ENCODE data around the gene EIF4A3. TPM values are rescaled to one million over a fixed set of nuclear protein-coding genes. Genes with fewer than 3 reads are reported as not detected.

EIF4A3 gene
- total and polyA plus RNA-seq, 5 experiments from 2014 or later, result 53.0 to 88.6 (median 58.2) TPM

GRCh38 chr17:80106751-80107150, 40.2 kb downstream of the EIF4A3 start:
- Mint-ChIP-seq H3K27ac (no peak overlapping the region), H3K36me3 (no peaks in the 10 kb centered on the region), H3K4me1 (peaks cover 9 to 16% (median 15%) of the 10 kb centered on the region in 4 donors), H3K4me3 (no peak overlapping the region), H3K27me3 (no peaks in the 10 kb centered on the region), H3K9me3 (no peaks in the 10 kb centered on the region)
- DNase-seq (no peak), ATAC-seq (no peak)
- POLR2A ChIA-PET, result no interaction called here

- Mint-ChIP-seq H3K4me1 (peaks cover 9 to 16% (median 15%) of the 10 kb centered on the region in 4 donors), H3K9me3 (no peaks in the 10 kb centered on the region), H3K27ac (no peak overlapping the region), H3K27me3 (no peaks in the 10 kb centered on the region), H3K36me3 (no peaks in the 10 kb centered on the region), H3K4me3 (no peak overlapping the region)
- DNase-seq (no peak), ATAC-seq (no peak)
- POLR2A ChIA-PET, result no interaction called here
Observed at GRCh38 chr17:80106176-80106575, 40.8 kb downstream of the EIF4A3 start.

GRCh38 chr17:80105762-80106161, 41.2 kb downstream of the EIF4A3 start:
- Mint-ChIP-seq H3K9me3 (no peaks in the 10 kb centered on the region), H3K27me3 (no peaks in the 10 kb centered on the region), H3K27ac (no peak overlapping the region), H3K4me1 (peaks cover 11 to 19% (median 18%) of the 10 kb centered on the region in 4 donors), H3K4me3 (no peak overlapping the region), H3K36me3 (no peaks in the 10 kb centered on the region)
- POLR2A ChIA-PET, result no interaction called here
- no peak for DNase-seq
- no peak for ATAC-seq

GRCh38 chr17:80104956-80105375, 42.0 kb downstream of the EIF4A3 start:
- DNase-seq, result no peak
- Mint-ChIP-seq H3K4me1 (peaks cover 14 to 27% (median 26%) of the 10 kb centered on the region in 4 donors), H3K4me3 (no peak overlapping the region), H3K27me3 (no peaks in the 10 kb centered on the region), H3K9me3 (no peaks in the 10 kb centered on the region), H3K27ac (no peak overlapping the region), H3K36me3 (no peaks in the 10 kb centered on the region)
- POLR2A ChIA-PET, result no interaction called here
- ATAC-seq, result no peak

- no peaks in the 10 kb centered on the region for H3K9me3 Mint-ChIP-seq
- POLR2A ChIA-PET, result no interaction called here
- H3K4me1 Mint-ChIP-seq, result peaks cover 16 to 32% (median 31%) of the 10 kb centered on the region in 4 donors
- DNase-seq (no peak), ATAC-seq (no peak)
- no peak overlapping the region for H3K27ac Mint-ChIP-seq
- H3K4me3 Mint-ChIP-seq, result peak overlapping the region in 2 of 10 donors; percentile 22 to 48
- H3K36me3 Mint-ChIP-seq, result no peaks in the 10 kb centered on the region
- H3K27me3 Mint-ChIP-seq, result no peaks in the 10 kb centered on the region
Observed at GRCh38 chr17:80104321-80104955, 42.5 kb downstream of the EIF4A3 start.

- DNase-seq (no peak), ATAC-seq (no peak)
- POLR2A ChIA-PET, result no interaction called here
- Mint-ChIP-seq H3K4me3 (peak overlapping the region in 9 of 10 donors; percentile 22 to 89 (median 64)), H3K4me1 (peaks cover 17 to 33% (median 32%) of the 10 kb centered on the region in 4 donors), H3K27me3 (no peaks in the 10 kb centered on the region), H3K36me3 (no peaks in the 10 kb centered on the region), H3K9me3 (no peaks in the 10 kb centered on the region), H3K27ac (peak overlapping the region in 5 of 10 donors; percentile 0 to 66 (median 6))
Observed at GRCh38 chr17:80103449-80104085, 43.4 kb downstream of the EIF4A3 start.

GRCh38 chr17:80102664-80103448, 44.1 kb downstream of the EIF4A3 start:
- DNase-seq, result no peak
- POLR2A ChIA-PET, result interaction anchor here (1.3 to 2.2 kb wide), 4 partner anchors 17 to 117 kb away, joined by 4 to 17 read pairs (median 11); partner anchors contain the start of genes EIF4A3, SGSH and SLC26A11
- no peak for ATAC-seq
- Mint-ChIP-seq H3K4me1 (peaks cover 17 to 33% (median 32%) of the 10 kb centered on the region in 4 donors), H3K27me3 (no peaks in the 10 kb centered on the region), H3K27ac (peak overlapping the region in 8 of 10 donors; percentile 0 to 94 (median 78)), H3K36me3 (no peaks in the 10 kb centered on the region), H3K9me3 (no peaks in the 10 kb centered on the region), H3K4me3 (peak overlapping the region; percentile 86 to 93 (median 89))

GRCh38 chr17:80101946-80102663, 44.8 kb downstream of the EIF4A3 start:
- ATAC-seq (peak; percentile 31 to 39), DNase-seq (peak in 1 of 10 donors; percentile 54)
- POLR2A ChIA-PET, result interaction anchor here (0.6 to 2.2 kb wide), 18 partner anchors 8 to 916 kb away, joined by 3 to 17 read pairs (median 4); partner anchors contain the start of genes EIF4A3, RNF213, SGSH and SLC26A11
- peak overlapping the region; percentile 86 to 93 (median 89) for H3K4me3 Mint-ChIP-seq
- H3K9me3 Mint-ChIP-seq, result no peaks in the 10 kb centered on the region
- no peaks in the 10 kb centered on the region for H3K27me3 Mint-ChIP-seq
- peak overlapping the region; percentile 66 to 94 (median 92) for H3K27ac Mint-ChIP-seq
- H3K4me1 Mint-ChIP-seq, result peaks cover 17 to 33% (median 32%) of the 10 kb centered on the region in 4 donors
- H3K36me3 Mint-ChIP-seq, result no peaks in the 10 kb centered on the region

- Mint-ChIP-seq H3K27ac (peak within 1 kb of the TSS; percentile 85 to 94 (median 92)), H3K9me3 (no peaks in the 10 kb centered on the region), H3K36me3 (no peaks in the 10 kb centered on the region), H3K4me3 (peak within 1 kb of the TSS; percentile 86 to 93 (median 90)), H3K27me3 (no peaks in the 10 kb centered on the region), H3K4me1 (peaks cover 17 to 33% (median 32%) of the 10 kb centered on the region in 4 donors)
- DNase-seq, result peak; percentile 80 to 97 (median 92)
- ATAC-seq, result peak; percentile 84 to 85
- POLR2A ChIA-PET, result interaction anchor here (0.6 to 2.2 kb wide), 18 partner anchors 9 to 917 kb away, joined by 3 to 17 read pairs (median 4); partner anchors contain the start of genes EIF4A3, RNF213, SGSH and SLC26A11
Observed at GRCh38 chr17:80101011-80101945, 45.6 kb downstream of the EIF4A3 start, which contains the start of gene GAA. Gene GAA, plus strand, starts transcription at chr17:80101581. Its CDS starts 3,006 bp downstream, at chr17:80104587.

- H3K27ac Mint-ChIP-seq, result peak overlapping the region in 8 of 10 donors; percentile 8 to 93 (median 85)
- POLR2A ChIA-PET, result no interaction called here
- no peaks in the 10 kb centered on the region for H3K9me3 Mint-ChIP-seq
- peaks cover 17 to 33% (median 32%) of the 10 kb centered on the region in 4 donors for H3K4me1 Mint-ChIP-seq
- no peaks in the 10 kb centered on the region for H3K36me3 Mint-ChIP-seq
- ATAC-seq, result no peak
- H3K4me3 Mint-ChIP-seq, result peak overlapping the region; percentile 78 to 93 (median 89)
- no peaks in the 10 kb centered on the region for H3K27me3 Mint-ChIP-seq
- peak in 1 of 10 donors; percentile 58 for DNase-seq
Observed at GRCh38 chr17:80100035-80100323, 46.9 kb downstream of the EIF4A3 start.

- peak overlapping the region in 4 of 10 donors; percentile 6 to 40 (median 12) for H3K27ac Mint-ChIP-seq
- H3K4me3 Mint-ChIP-seq, result peak overlapping the region in 9 of 10 donors; percentile 15 to 88 (median 43)
- POLR2A ChIA-PET, result no interaction called here
Observed at GRCh38 chr17:80099291-80100034, 47.5 kb downstream of the EIF4A3 start.

More at GRCh38 chr17:80099291-80100034, 47.5 kb downstream of the EIF4A3 start:
- peaks cover 17 to 33% (median 32%) of the 10 kb centered on the region in 4 donors for H3K4me1 Mint-ChIP-seq
- H3K36me3 Mint-ChIP-seq, result no peaks in the 10 kb centered on the region
- no peaks in the 10 kb centered on the region for H3K9me3 Mint-ChIP-seq
- peak in 1 of 10 donors; percentile 61 for DNase-seq
- no peaks in the 10 kb centered on the region for H3K27me3 Mint-ChIP-seq
- ATAC-seq, result no peak

Data from naive thymus-derived CD8-positive, alpha-beta T cell (primary cell).